Posterior cingulate gyrus (tissue), 11 donors: ENCODE measurements around the gene CWC27.

ENCODE experiments used
- DNase-seq, 10 donors: peaks; one replicate each; pipeline versions ENCODE4 v3.0.0 to v3.0.0-alpha.2; 2020 to 2021; ENCODE audit warnings: mixed read lengths in 3 of 10
- intact Hi-C: fragments of 100-400 bp; cut with DNase I; formaldehyde crosslinking; loops from one replicate; pipeline ENCODE4 v1.15.1; 2023

The CWC27 gene

GRCh38 chr5:64835266-64835665 is 66.5 kb downstream of the CWC27 start:
- intact Hi-C loops: no loop called here
- DNase-seq: no peak

GRCh38 chr5:64836190-64836755 is 67.5 kb downstream of the CWC27 start:
- intact Hi-C loops: no loop called here
- DNase-seq: no peak

- no peak for DNase-seq
- intact Hi-C loops: no loop called here
Observed at GRCh38 chr5:64836786-64837185, 68.1 kb downstream of the CWC27 start.

DNA sequence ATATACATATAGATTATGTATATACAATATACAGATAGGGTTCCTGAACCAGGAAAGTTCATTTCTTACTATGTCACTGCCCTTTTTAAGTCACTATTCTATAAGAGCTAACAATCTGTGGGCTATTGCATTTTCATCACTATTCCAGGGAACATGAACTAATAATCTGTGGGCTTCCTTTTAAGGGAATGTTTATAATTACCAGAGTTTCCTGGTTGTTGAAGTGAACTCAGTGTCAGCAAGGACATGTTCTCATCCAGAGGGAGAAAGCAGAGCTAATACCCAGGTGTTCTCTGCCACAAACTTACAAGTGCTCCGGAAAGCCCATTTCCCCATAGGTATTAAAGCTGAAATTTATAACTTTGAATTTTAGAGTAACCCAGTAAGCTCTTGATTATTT is 69.6 kb downstream of the CWC27 start:
- DNase-seq: no peak
- intact Hi-C loops: no loop called here

DNA sequence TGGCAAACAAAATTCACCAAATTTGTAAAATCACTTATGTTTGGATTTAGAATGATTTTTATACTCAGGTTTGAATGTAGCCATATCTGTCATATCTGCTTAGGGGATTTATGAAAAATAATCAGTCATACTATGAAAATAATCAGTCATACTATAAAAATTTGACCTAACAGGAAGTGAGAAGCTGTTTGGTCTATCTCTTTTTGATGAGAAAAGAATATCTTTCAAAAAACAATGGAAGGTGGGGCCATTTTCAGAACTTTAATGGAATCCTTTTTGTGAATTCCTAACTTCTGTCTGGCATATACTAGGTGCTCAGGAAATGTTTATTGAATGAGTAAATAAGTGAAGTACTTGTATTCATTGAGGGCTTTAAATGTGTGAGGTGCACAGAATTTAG is 70.1 kb downstream of the CWC27 start:
- intact Hi-C loops: no loop called here
- DNase-seq: no peak

DNA sequence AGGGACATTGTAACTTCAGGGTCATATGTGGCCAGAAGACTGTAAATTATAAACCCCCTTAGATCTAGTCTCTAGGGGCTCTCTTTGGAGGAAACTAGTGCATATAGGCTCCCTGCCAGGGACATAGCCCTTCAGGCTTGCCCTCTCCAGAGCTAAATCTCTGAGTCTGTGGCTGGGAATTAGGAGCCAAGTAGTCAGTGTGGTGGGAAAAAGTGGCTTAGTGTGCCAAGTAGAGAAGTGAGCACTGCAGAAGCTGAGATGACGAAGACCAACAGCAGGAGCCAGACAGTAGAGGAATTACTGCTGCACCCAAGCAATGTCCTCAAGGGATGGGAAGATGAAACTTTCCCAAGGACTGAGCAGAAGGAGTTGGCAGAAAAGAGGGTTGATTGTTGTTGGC is 71.2 kb downstream of the CWC27 start:
- intact Hi-C loops: no loop called here
- DNase-seq: no peak

DNA sequence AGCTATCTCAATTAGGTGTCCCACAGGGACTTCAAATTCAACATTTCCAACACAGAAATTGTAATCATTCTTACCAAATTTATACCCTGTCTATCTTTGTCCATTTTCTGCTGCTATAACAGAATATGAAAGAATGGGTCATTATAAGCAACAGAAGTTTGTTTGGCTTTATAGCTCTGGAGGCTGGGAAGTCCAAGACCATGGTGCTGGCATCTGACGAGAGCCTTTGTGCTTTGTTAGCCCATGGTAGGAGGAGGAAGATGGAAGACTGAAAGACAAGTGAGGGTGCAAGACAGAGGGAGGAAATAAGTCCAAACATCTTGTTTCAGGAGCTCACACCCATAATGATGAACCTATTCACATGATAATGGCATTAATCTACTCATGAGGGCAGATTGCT is 72.2 kb downstream of the CWC27 start:
- intact Hi-C loops: no loop called here
- no peak for DNase-seq

GRCh38 chr5:64853777-64854176 is 85.0 kb downstream of the CWC27 start:
- DNase-seq: no peak

DNA sequence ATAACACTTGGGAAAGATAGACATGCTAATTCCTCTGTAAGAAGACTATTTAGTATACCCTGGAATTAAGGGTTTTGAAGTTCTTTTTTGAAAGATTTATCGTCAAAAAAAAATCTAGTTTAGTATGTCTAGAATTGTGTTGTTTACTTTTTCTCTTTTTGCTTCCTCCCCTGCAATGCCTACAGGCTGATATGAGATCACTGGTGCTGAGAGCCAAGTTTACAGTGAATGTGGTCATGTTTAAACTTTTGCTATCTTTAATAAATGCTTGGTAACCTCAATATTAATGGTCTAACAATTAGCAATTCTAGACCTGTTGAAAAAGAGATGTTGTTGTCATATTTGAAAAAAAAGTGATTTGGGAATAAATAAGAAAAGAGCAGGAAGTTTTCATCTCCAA is 86.1 kb downstream of the CWC27 start:
- intact Hi-C loops: no loop called here
- DNase-seq: no peak

More at GRCh38 chr5:64853777-64854176, 85.0 kb downstream of the CWC27 start:
- intact Hi-C loops: no loop called here

GRCh38 chr5:64859881-64860280 is 91.2 kb downstream of the CWC27 start:
- no peak for DNase-seq
- intact Hi-C loops: no loop called here

DNA sequence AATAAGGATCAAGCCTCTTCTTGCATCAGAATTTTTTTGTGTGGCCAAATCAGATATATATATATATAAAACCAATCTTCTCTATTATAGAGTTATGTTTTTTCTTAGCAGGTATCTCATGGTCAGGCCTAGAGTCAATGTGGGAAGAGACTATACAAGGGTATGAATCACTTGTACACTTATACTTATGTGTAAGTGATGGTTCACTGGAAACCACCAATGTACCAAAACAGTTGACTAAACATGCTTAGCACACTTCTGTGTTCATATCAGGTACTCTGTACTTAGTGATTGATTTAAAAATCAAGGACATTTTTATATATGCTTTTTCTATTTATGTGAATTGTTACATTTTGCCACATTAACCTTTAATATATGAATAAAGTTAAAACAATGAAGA is 92.6 kb downstream of the CWC27 start:
- intact Hi-C loops: no loop called here
- DNase-seq: no peak

GRCh38 chr5:64864171-64864570 is 95.4 kb downstream of the CWC27 start:
- DNase-seq: no peak
- intact Hi-C loops: no loop called here

- intact Hi-C loops: no loop called here
- DNase-seq: no peak
Observed at GRCh38 chr5:64865662-64866061, 96.9 kb downstream of the CWC27 start.

DNA sequence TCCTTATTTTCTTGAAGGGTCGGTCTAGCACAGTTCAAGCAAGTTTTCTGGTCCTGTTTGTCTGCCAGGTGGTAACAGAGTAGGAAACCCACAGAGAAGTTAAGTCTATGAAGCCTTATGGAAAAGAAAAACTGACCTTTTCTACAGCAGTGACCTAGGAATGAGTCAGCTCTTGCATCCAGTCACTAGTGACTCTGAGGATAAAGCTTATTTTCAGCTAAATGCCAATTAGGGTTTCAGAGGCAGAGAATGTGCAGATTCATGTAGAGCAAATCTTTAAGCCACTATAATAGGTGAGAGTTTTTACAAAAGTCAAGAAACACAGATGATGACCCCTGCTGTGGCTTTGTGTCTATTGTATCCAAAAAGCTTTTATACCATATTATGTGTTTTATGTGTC is 100.7 kb downstream of the CWC27 start:
- no peak for DNase-seq
- intact Hi-C loops: no loop called here

DNA sequence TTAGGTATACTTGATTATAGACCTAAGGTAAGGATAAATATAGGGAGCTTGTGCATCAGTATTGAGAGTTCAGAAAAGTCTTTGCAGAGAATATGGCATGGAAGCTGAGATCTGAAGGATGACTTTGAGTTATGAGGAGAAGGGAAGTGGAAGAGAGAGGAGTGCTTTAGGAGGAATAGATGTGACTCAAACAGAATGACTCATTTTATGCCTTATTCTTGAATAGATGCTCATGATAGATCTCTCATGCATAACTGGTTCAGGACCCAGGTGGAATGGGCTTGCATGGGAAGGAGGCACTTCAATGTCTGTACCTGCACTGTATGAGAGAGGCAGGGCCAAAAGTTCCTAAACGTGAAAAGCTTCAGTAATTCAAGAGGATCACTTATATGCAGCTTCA is 103.3 kb downstream of the CWC27 start:
- intact Hi-C loops: no loop called here
- DNase-seq: no peak

GRCh38 chr5:64873441-64873840 is 104.7 kb downstream of the CWC27 start:
- intact Hi-C loops: no loop called here
- DNase-seq: no peak

GRCh38 chr5:64874753-64875152 is 106.0 kb downstream of the CWC27 start:
- no peak for DNase-seq
- intact Hi-C loops: no loop called here

- intact Hi-C loops: no loop called here
- no peak for DNase-seq
Observed at GRCh38 chr5:64876203-64876602, 107.5 kb downstream of the CWC27 start.

DNA sequence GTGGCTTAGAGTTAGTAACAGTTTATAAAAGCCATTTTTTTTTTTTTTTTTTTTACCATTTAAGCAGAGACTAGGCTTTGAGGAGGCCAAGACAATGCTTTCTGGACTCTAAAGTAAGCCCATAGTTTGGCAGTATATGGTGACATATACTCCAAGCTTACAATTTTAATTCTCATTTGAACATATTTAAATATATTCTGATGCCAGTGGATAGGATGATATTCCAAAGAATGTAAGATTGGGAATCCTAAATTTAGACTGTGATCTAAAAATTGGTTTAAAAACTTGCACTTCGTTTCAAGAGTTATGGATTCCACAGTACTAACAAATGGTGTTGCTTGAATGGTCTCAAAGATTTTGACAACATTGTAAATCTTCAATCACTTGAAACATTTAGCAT is 112.1 kb downstream of the CWC27 start:
- intact Hi-C loops: no loop called here
- no peak for DNase-seq

DNA sequence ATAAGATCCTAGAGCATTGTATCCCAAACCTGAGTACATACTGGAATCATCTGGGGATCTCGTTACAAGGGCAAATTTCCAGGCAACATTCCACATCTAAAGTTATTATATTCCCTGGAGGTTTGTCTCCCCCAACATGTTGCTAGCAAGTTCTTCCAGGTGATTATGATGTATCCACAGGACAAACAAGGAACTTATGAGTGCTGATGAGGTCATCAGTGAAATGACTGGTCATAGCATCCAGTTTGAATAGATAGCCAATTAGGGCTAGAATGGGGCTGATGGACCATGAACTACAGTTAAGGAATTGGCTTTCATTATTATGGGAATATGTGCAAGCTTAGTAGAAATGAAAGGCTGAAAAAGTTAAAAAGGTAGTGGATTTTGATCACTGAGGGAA is 115.2 kb downstream of the CWC27 start:
- DNase-seq: no peak
- intact Hi-C loops: no loop called here

DNA sequence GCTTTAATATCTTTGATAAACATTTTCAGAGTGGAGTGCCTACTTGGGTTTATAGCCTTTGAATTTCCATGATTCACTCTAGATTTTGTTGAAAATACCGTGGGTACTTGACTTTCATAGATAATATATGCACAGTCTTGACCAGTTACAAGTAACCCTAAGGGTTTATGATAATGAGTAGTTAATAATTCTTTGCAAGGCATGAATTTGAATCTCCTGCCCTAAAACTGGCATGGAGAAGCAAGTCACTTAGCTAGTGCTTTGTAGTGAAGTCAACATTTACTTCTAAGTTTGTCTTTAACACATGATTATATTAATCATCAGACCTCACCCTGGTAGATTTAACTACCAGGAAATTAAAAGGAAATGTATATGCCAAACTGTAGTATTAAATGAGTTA is 115.8 kb downstream of the CWC27 start:
- no peak for DNase-seq
- intact Hi-C loops: no loop called here

- no peak for DNase-seq
- intact Hi-C loops: no loop called here
Observed at GRCh38 chr5:64887910-64888309, 119.2 kb downstream of the CWC27 start.

DNA sequence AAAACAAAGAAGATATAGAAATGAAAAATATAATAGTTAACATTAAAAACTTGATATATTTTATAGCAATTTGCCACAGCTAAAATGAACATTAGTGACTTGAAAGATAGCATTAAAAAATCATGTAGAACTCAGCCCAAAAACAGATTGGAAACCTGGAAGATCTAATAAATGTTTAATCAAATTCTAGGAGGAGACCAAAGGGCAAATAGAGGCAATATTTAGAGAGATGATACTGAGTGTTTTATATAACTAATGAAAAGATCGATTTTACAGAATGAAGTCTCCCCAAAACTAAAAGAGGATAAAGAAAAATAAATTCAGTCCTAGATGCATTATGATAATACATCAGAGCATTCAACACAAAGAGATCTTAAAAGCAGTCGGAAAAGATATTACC is 127.0 kb downstream of the CWC27 start:
- no peak for DNase-seq
- intact Hi-C loops: no loop called here
